Activated CD8-positive, alpha-beta memory T cell treated with anti-CD3 and anti-CD28 coated beads, Interleukin-2, amount 10 ng/mL, durations not matched to agents 7 days and 5 days (primary cell): Measurements from ENCODE around the gene SMIM1. TPM values are rescaled to one million over a fixed set of nuclear protein-coding genes. Genes with fewer than 3 reads are reported as not detected.

ENCODE experiments used
- ATAC-seq: fragments of 150-1000 bp; cut with Tn5 transposase; one replicate; pipeline ENCODE4 v1.10.0; 2021; ENCODE audit warnings: moderate library complexity
- CTCF ChIA-PET: fragments of 350-600 bp; sonication (Branson Sonifier 250); formaldehyde crosslinking; loops from one replicate; lab custom pipeline; 2021; ENCODE audit warnings: antibody characterized with exemption; lab: Charles Lee
- DNase-seq: peaks from one replicate; pipeline ENCODE4 v3.0.0-alpha.2; 2020
- H3K27ac Mint-ChIP-seq: one replicate; pipeline ENCODE4 v1.8.0; 2021; ENCODE audit warnings: mild to moderate bottlenecking, mixed read lengths
- H3K27me3 Mint-ChIP-seq: one replicate; pipeline ENCODE4 v1.8.0; 2021; ENCODE audit warnings: mixed read lengths
- H3K36me3 Mint-ChIP-seq: one replicate; pipeline ENCODE4 v1.8.0; 2021; ENCODE audit warnings: mild to moderate bottlenecking, mixed read lengths
- H3K4me1 Mint-ChIP-seq: one replicate; pipeline ENCODE4 v1.8.0; 2021; ENCODE audit warnings: mixed read lengths
- H3K4me3 Mint-ChIP-seq: one replicate; pipeline ENCODE4 v1.8.0; 2021; ENCODE audit warnings: mild to moderate bottlenecking, moderate library complexity, mixed read lengths
- H3K9me3 Mint-ChIP-seq: one replicate; pipeline ENCODE4 v1.8.0; 2022; ENCODE audit warnings: low read depth, mixed read lengths
- total RNA-seq, 2 experiments: library from RNA; stranded (reverse); gene quantifications; one replicate each; pipeline ENCODE4 v1.2.3, GENCODE V29; 2021

Gene SMIM1
- total RNA-seq, 2 experiments from 2014 or later = not detected

GRCh38 chr1:3733094-3733882 lies 39.3 kb upstream of the SMIM1 start:
- no peaks in the 10 kb centered on the region for H3K27me3 Mint-ChIP-seq
- H3K4me1 Mint-ChIP-seq = no peaks in the 10 kb centered on the region
- no peaks in the 10 kb centered on the region for H3K36me3 Mint-ChIP-seq
- no peaks in the 10 kb centered on the region for H3K9me3 Mint-ChIP-seq
- DNase-seq = no peak
- no peak overlapping the region for H3K4me3 Mint-ChIP-seq
- no peak for ATAC-seq
- no peak overlapping the region for H3K27ac Mint-ChIP-seq
- CTCF ChIA-PET = no interaction called here

GRCh38 chr1:3733883-3734589 lies 38.5 kb upstream of the SMIM1 start:
- no peaks in the 10 kb centered on the region for H3K27me3 Mint-ChIP-seq
- CTCF ChIA-PET = interaction anchor here (0.7 kb wide), 1 partner anchor 10 kb away, joined by 3 read pairs; no protein-coding TSS in a partner anchor
- H3K9me3 Mint-ChIP-seq = no peaks in the 10 kb centered on the region
- H3K4me1 Mint-ChIP-seq = no peaks in the 10 kb centered on the region
- DNase-seq = no peak
- H3K27ac Mint-ChIP-seq = no peak overlapping the region
- no peak overlapping the region for H3K4me3 Mint-ChIP-seq
- H3K36me3 Mint-ChIP-seq = no peaks in the 10 kb centered on the region
- no peak for ATAC-seq

- Mint-ChIP-seq H3K27me3 (no peaks in the 10 kb centered on the region), H3K9me3 (no peaks in the 10 kb centered on the region), H3K4me3 (no peak overlapping the region), H3K4me1 (no peaks in the 10 kb centered on the region), H3K36me3 (no peaks in the 10 kb centered on the region), H3K27ac (no peak overlapping the region)
- ATAC-seq (no peak), DNase-seq (no peak)
- CTCF ChIA-PET = interaction anchor here (0.7 kb wide), 1 partner anchor 10 kb away, joined by 3 read pairs; no protein-coding TSS in a partner anchor
Observed at GRCh38 chr1:3734602-3735001, 37.9 kb upstream of the SMIM1 start.

GRCh38 chr1:3735027-3735681 lies 37.4 kb upstream of the SMIM1 start:
- Mint-ChIP-seq H3K27me3 (no peaks in the 10 kb centered on the region), H3K9me3 (no peaks in the 10 kb centered on the region), H3K36me3 (no peaks in the 10 kb centered on the region), H3K27ac (no peak overlapping the region), H3K4me3 (no peak overlapping the region), H3K4me1 (no peaks in the 10 kb centered on the region)
- no peak for ATAC-seq
- CTCF ChIA-PET = interaction anchor here (0.7 kb wide), 1 partner anchor 11 kb away, joined by 3 read pairs; no protein-coding TSS in a partner anchor
- DNase-seq = no peak

GRCh38 chr1:3735688-3736087 lies 36.9 kb upstream of the SMIM1 start:
- CTCF ChIA-PET = no interaction called here
- H3K4me1 Mint-ChIP-seq = no peaks in the 10 kb centered on the region
- no peaks in the 10 kb centered on the region for H3K27me3 Mint-ChIP-seq
- no peak overlapping the region for H3K27ac Mint-ChIP-seq
- ATAC-seq (no peak), DNase-seq (no peak)
- no peak overlapping the region for H3K4me3 Mint-ChIP-seq
- no peaks in the 10 kb centered on the region for H3K9me3 Mint-ChIP-seq
- no peaks in the 10 kb centered on the region for H3K36me3 Mint-ChIP-seq

GRCh38 chr1:3736131-3736561 lies 36.4 kb upstream of the SMIM1 start:
- H3K36me3 Mint-ChIP-seq = no peaks in the 10 kb centered on the region
- CTCF ChIA-PET = interaction anchor here (0.8 kb wide), 1 partner anchor 11 kb away, joined by 3 read pairs; no protein-coding TSS in a partner anchor
- H3K4me1 Mint-ChIP-seq = no peaks in the 10 kb centered on the region
- H3K9me3 Mint-ChIP-seq = no peaks in the 10 kb centered on the region
- H3K27ac Mint-ChIP-seq = no peak overlapping the region
- H3K4me3 Mint-ChIP-seq = no peak overlapping the region
- DNase-seq (no peak), ATAC-seq (no peak)
- H3K27me3 Mint-ChIP-seq = no peaks in the 10 kb centered on the region

- DNase-seq = no peak
- H3K4me3 Mint-ChIP-seq = no peak overlapping the region
- no peak for ATAC-seq
- no peaks in the 10 kb centered on the region for H3K36me3 Mint-ChIP-seq
- H3K27me3 Mint-ChIP-seq = no peaks in the 10 kb centered on the region
- no peak overlapping the region for H3K27ac Mint-ChIP-seq
- H3K4me1 Mint-ChIP-seq = no peaks in the 10 kb centered on the region
- no peaks in the 10 kb centered on the region for H3K9me3 Mint-ChIP-seq
- CTCF ChIA-PET = interaction anchor here (0.8 kb wide), 1 partner anchor 12 kb away, joined by 3 read pairs; no protein-coding TSS in a partner anchor
Observed at GRCh38 chr1:3736708-3737107, 35.8 kb upstream of the SMIM1 start.

- H3K4me3 Mint-ChIP-seq = no peak overlapping the region
- peaks cover 3% of the 10 kb centered on the region for H3K4me1 Mint-ChIP-seq
- no peak for ATAC-seq
- H3K27me3 Mint-ChIP-seq = no peaks in the 10 kb centered on the region
- DNase-seq = no peak
- H3K27ac Mint-ChIP-seq = no peak overlapping the region
- CTCF ChIA-PET = interaction anchor here (1.2 kb wide), 1 partner anchor 15 kb away, joined by 3 read pairs; no protein-coding TSS in a partner anchor
- no peaks in the 10 kb centered on the region for H3K9me3 Mint-ChIP-seq
- no peaks in the 10 kb centered on the region for H3K36me3 Mint-ChIP-seq
Observed at GRCh38 chr1:3738943-3739342, 33.6 kb upstream of the SMIM1 start.

GRCh38 chr1:3740042-3740441 lies 32.5 kb upstream of the SMIM1 start:
- Mint-ChIP-seq H3K36me3 (no peaks in the 10 kb centered on the region), H3K4me3 (no peak overlapping the region), H3K9me3 (no peaks in the 10 kb centered on the region), H3K27me3 (no peaks in the 10 kb centered on the region), H3K27ac (no peak overlapping the region), H3K4me1 (peaks cover 7% of the 10 kb centered on the region)
- CTCF ChIA-PET = interaction anchor here (1.2 kb wide), 1 partner anchor 16 kb away, joined by 3 read pairs; no protein-coding TSS in a partner anchor
- ATAC-seq = no peak
- DNase-seq = no peak

- Mint-ChIP-seq H3K4me3 (no peak overlapping the region), H3K27me3 (no peaks in the 10 kb centered on the region), H3K36me3 (no peaks in the 10 kb centered on the region), H3K4me1 (peaks cover 14% of the 10 kb centered on the region), H3K27ac (no peak overlapping the region), H3K9me3 (no peaks in the 10 kb centered on the region)
- DNase-seq (no peak), ATAC-seq (no peak)
- CTCF ChIA-PET = no interaction called here
Observed at GRCh38 chr1:3740752-3741151, 31.8 kb upstream of the SMIM1 start.

- Mint-ChIP-seq H3K4me1 (peaks cover 22% of the 10 kb centered on the region), H3K27ac (no peak overlapping the region), H3K36me3 (no peaks in the 10 kb centered on the region), H3K9me3 (no peaks in the 10 kb centered on the region), H3K27me3 (no peaks in the 10 kb centered on the region), H3K4me3 (no peak overlapping the region)
- CTCF ChIA-PET = no interaction called here
- no peak for ATAC-seq
- no peak for DNase-seq
Observed at GRCh38 chr1:3741566-3742438, 30.7 kb upstream of the SMIM1 start.

- CTCF ChIA-PET = no interaction called here
- Mint-ChIP-seq H3K4me3 (no peak overlapping the region), H3K4me1 (peaks cover 24% of the 10 kb centered on the region), H3K36me3 (no peaks in the 10 kb centered on the region), H3K27me3 (no peaks in the 10 kb centered on the region), H3K9me3 (no peaks in the 10 kb centered on the region), H3K27ac (no peak overlapping the region)
- ATAC-seq (no peak), DNase-seq (no peak)
Observed at GRCh38 chr1:3742439-3743298, 29.9 kb upstream of the SMIM1 start.
